ENCODE data around the gene LRSAM1.

DNA sequence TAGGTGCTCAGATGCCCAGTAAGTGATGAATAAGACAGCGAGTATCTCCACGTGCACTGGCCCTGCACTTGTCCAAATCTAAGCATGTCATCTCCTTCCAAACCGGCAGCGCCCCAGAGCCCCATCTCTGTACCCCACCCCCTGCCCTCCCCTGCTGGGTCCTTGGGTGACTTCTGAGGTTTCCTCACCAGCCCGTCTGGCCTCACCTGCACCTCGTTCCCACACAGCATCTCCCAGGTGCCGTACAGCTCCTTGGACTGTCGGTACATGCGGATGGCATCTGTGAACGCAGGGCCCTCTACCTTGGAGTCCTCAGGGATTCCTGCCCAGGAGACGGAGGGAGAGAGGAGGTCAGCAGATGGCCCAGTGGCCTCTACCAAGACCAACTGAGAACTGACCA, 66.3 kb downstream of the LRSAM1 start:
- TF ChIP-seq POLR2AphosphoS5 (IDR thresholded peaks at IDR 0.05; ENCODE audit: low read depth, low read length) (no peak), FOXP2 (optimal IDR thresholded peaks at IDR 0.05; ENCODE audit: borderline replicate concordance, extremely low read depth, extremely low read length, insufficient read depth) (no peak), SIN3A (IDR thresholded peaks at IDR 0.05; ENCODE audit: borderline replicate concordance, insufficient read depth, low read length) (no peak)
- TF ChIP-seq, protein P1, sequence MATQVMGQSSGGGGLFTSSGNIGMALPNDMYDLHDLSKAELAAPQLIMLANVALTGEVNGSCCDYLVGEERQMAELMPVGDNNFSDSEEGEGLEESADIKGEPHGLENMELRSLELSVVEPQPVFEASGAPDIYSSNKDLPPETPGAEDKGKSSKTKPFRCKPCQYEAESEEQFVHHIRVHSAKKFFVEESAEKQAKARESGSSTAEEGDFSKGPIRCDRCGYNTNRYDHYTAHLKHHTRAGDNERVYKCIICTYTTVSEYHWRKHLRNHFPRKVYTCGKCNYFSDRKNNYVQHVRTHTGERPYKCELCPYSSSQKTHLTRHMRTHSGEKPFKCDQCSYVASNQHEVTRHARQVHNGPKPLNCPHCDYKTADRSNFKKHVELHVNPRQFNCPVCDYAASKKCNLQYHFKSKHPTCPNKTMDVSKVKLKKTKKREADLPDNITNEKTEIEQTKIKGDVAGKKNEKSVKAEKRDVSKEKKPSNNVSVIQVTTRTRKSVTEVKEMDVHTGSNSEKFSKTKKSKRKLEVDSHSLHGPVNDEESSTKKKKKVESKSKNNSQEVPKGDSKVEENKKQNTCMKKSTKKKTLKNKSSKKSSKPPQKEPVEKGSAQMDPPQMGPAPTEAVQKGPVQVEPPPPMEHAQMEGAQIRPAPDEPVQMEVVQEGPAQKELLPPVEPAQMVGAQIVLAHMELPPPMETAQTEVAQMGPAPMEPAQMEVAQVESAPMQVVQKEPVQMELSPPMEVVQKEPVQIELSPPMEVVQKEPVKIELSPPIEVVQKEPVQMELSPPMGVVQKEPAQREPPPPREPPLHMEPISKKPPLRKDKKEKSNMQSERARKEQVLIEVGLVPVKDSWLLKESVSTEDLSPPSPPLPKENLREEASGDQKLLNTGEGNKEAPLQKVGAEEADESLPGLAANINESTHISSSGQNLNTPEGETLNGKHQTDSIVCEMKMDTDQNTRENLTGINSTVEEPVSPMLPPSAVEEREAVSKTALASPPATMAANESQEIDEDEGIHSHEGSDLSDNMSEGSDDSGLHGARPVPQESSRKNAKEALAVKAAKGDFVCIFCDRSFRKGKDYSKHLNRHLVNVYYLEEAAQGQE (IDR thresholded peaks at IDR 0.05; ENCODE audit: insufficient read depth in 1 of 2, low read depth in 2 of 2, low read length in 2 of 2), result no peak
